H7 (cell line): ENCODE measurements around the gene AK4. TPM values are rescaled to one million over a fixed set of nuclear protein-coding genes. Genes with fewer than 3 reads are reported as not detected.
"Not testable (repeated sequence)": the region's sequence is repeated elsewhere in the genome, so short reads cannot be mapped to it uniquely, and the experiment has no call there.

Source experiments
- DNase-seq: peaks from one replicate; pipeline ENCODE4 v3.0.0; 2012
- H3K27me3 ChIP-seq: 2 replicates; pipeline ENCODE4 v1.6.0; 2011; ENCODE audit warnings: mild to moderate bottlenecking, low read length; ENCODE audit not compliant: control insufficient read depth, insufficient read depth
- H3K36me3 ChIP-seq: replicated peaks from 2 replicates; pipeline ENCODE4 v1.5.1; 2011; ENCODE audit warnings: low read length; ENCODE audit not compliant: control insufficient read depth, insufficient read depth
- H3K4me3 ChIP-seq: 2 replicates; pipeline ENCODE4 v1.5.1; 2011; ENCODE audit warnings: low read depth, mild to moderate bottlenecking, control low read depth, low read length, moderate library complexity; ENCODE audit not compliant: insufficient read depth
- total RNA-seq: library from RNA; depleted of rRNA; stranded (reverse); fragments of >200 nt; shearing (Covaris generic); gene quantifications from 2 replicates; pipeline ENCODE4 v1.2.3, GENCODE V29; 2014

Gene AK4
- total RNA-seq, 1 experiment from 2014 or later, result 227 TPM

- H3K4me3 ChIP-seq, result no peak overlapping the region
Measured at GRCh38 chr1:65163201-65163805, 15.3 kb downstream of the AK4 start.

GRCh38 chr1:65164101-65164500 lies 16.1 kb downstream of the AK4 start:
- not testable (repeated sequence) for DNase-seq, H3K27me3 ChIP-seq, H3K4me3 ChIP-seq, H3K36me3 ChIP-seq

More at GRCh38 chr1:65163201-65163805, 15.3 kb downstream of the AK4 start:
- no peaks in the 10 kb centered on the region for H3K27me3 ChIP-seq
- DNase-seq, result no peak
- H3K36me3 ChIP-seq, result no peaks in the 10 kb centered on the region

- DNase-seq, result no peak
- no peaks in the 10 kb centered on the region for H3K27me3 ChIP-seq
Measured at GRCh38 chr1:65164633-65165032, 16.6 kb downstream of the AK4 start.

GRCh38 chr1:65165269-65165993 lies 17.4 kb downstream of the AK4 start:
- Histone ChIP-seq H3K4me3 (no peak overlapping the region), H3K36me3 (no peaks in the 10 kb centered on the region), H3K27me3 (no peaks in the 10 kb centered on the region)
- DNase-seq, result no peak

More at GRCh38 chr1:65164633-65165032, 16.6 kb downstream of the AK4 start:
- H3K4me3 ChIP-seq, result no peak overlapping the region
- no peaks in the 10 kb centered on the region for H3K36me3 ChIP-seq

- no peak overlapping the region for H3K4me3 ChIP-seq
- no peak for DNase-seq
- no peaks in the 10 kb centered on the region for H3K36me3 ChIP-seq
- H3K27me3 ChIP-seq, result no peaks in the 10 kb centered on the region
Measured at GRCh38 chr1:65166572-65167305, 18.7 kb downstream of the AK4 start.

GRCh38 chr1:65167586-65168242 lies 19.7 kb downstream of the AK4 start:
- Histone ChIP-seq H3K36me3 (no peaks in the 10 kb centered on the region), H3K4me3 (no peak overlapping the region), H3K27me3 (no peaks in the 10 kb centered on the region)
- DNase-seq, result no peak

- H3K4me3 ChIP-seq, result no peak overlapping the region
- H3K27me3 ChIP-seq, result no peaks in the 10 kb centered on the region
- no peaks in the 10 kb centered on the region for H3K36me3 ChIP-seq
- no peak for DNase-seq
Measured at GRCh38 chr1:65168867-65169266, 20.9 kb downstream of the AK4 start.

GRCh38 chr1:65170511-65171142 lies 22.6 kb downstream of the AK4 start:
- H3K27me3 ChIP-seq, result no peaks in the 10 kb centered on the region
- no peak overlapping the region for H3K4me3 ChIP-seq
- DNase-seq, result no peak
- no peaks in the 10 kb centered on the region for H3K36me3 ChIP-seq

- Histone ChIP-seq H3K4me3 (no peak overlapping the region), H3K36me3 (no peaks in the 10 kb centered on the region), H3K27me3 (no peaks in the 10 kb centered on the region)
- DNase-seq, result no peak
Measured at GRCh38 chr1:65172936-65173690, 25.1 kb downstream of the AK4 start.

GRCh38 chr1:65174585-65174984 lies 26.6 kb downstream of the AK4 start:
- DNase-seq, result no peak
- Histone ChIP-seq H3K27me3 (no peaks in the 10 kb centered on the region), H3K4me3 (no peak overlapping the region), H3K36me3 (no peaks in the 10 kb centered on the region)

GRCh38 chr1:65175171-65176055 lies 27.4 kb downstream of the AK4 start:
- no peak for DNase-seq
- Histone ChIP-seq H3K27me3 (no peaks in the 10 kb centered on the region), H3K36me3 (no peaks in the 10 kb centered on the region), H3K4me3 (no peak overlapping the region)

- no peak overlapping the region for H3K4me3 ChIP-seq
- DNase-seq, result no peak
- H3K36me3 ChIP-seq, result no peaks in the 10 kb centered on the region
- H3K27me3 ChIP-seq, result no peaks in the 10 kb centered on the region
Measured at GRCh38 chr1:65176056-65176450, 28.1 kb downstream of the AK4 start.

GRCh38 chr1:65176591-65176990 lies 28.6 kb downstream of the AK4 start:
- Histone ChIP-seq H3K27me3 (no peaks in the 10 kb centered on the region), H3K36me3 (no peaks in the 10 kb centered on the region), H3K4me3 (no peak overlapping the region)
- no peak for DNase-seq
